ENCODE results near the gene FRRS1L.
A peak's percentile ranks its signal among the peaks of the same experiment; 100 is the strongest.

FRRS1L gene, protein sequence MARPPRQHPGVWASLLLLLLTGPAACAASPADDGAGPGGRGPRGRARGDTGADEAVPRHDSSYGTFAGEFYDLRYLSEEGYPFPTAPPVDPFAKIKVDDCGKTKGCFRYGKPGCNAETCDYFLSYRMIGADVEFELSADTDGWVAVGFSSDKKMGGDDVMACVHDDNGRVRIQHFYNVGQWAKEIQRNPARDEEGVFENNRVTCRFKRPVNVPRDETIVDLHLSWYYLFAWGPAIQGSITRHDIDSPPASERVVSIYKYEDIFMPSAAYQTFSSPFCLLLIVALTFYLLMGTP

DNA sequence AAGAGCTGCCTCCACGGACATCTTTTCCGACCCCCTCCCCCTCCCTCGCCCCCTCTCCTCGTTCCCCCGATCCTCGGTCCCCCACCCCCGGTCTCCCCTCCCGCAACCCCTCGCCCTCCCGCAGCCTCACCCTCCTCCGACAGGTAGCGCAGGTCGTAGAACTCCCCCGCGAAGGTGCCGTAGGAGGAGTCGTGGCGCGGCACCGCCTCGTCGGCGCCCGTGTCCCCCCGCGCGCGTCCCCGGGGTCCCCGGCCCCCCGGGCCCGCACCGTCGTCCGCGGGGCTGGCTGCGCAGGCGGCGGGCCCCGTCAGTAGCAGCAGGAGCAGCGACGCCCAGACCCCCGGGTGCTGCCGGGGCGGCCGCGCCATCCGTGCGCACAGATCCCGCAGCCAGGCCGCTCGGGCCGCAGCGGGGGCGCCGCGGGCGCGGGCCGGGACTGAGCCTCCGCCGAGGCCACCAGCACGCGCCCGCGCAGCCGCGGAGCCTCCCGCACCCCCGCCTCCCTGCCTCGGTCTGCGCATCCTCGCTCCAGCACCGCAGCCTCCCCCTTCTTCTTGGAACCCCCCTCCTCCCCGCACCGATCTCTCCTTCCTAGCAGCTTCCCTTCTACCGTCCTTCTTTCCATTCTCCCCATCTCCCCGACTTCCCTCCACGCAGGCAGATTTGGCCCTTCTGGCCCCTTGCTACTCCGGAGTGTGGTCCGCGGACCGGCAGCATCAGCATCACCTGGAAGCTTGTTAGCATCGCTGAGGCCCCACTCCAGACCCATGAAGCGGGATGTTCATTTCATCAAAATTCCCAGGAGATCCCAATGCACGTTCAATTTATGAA is at the start of gene FRRS1L:
Gene FRRS1L, minus strand, starts transcription at position 479 of the 831 bp plus-strand sequence. Its CDS starts 111 bp downstream, at position 368.
- peak; percentile 5 for DNase-seq (ENCODE audit: low read depth)

DNA sequence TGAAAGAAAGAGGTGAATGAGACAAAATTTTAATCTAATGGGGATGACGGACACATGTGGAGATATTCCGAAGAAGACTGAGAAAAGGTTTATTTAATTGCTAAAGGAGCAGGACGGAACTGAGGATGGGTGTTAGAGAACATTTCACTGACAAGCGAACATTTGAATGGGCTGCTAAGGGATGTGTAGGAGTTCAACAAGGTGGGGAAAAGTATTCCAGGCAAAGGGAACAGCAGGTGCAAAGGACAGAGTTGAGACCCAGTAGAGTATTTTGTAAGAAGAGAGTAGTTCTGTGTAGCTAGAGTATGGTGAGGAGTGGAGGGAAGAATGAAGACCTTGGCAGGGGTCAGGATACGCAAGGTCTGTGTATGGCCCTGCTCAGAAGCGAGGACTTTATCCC is 47.4 kb upstream of the FRRS1L start:
- no peak for DNase-seq (ENCODE audit: low read depth)

GRCh38 chr9:109213285-109214121 is 46.5 kb upstream of the FRRS1L start:
- DNase-seq (ENCODE audit: low read depth) = peak; percentile 17

DNA sequence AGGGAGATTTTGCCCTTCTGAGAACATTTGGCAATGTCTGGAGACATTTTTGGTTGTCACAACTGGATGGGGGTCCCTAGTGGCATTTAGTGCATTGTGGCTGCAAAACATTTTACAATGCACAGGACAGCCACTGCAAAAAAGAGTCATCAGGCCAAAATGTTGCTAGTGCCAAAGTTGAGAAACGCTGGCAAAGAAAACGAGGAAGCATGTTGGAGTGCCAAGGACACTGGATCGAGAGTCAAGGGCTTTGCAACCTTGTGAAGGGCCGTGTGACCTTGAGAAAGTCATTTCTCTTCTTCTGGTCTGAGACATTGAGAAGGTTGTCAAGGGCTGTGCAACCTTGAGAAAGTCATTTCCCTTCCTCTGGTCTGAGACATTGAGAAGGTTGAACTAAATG is 45.7 kb upstream of the FRRS1L start:
- no peak for DNase-seq (ENCODE audit: low read depth)

GRCh38 chr9:109206670-109207069 is 39.6 kb upstream of the FRRS1L start:
- no peak for DNase-seq (ENCODE audit: low read depth)

- DNase-seq (ENCODE audit: low read depth) = no peak
These were observed 38.5 kb upstream of the FRRS1L start for GRCh38 chr9:109205526-109205925.

DNA sequence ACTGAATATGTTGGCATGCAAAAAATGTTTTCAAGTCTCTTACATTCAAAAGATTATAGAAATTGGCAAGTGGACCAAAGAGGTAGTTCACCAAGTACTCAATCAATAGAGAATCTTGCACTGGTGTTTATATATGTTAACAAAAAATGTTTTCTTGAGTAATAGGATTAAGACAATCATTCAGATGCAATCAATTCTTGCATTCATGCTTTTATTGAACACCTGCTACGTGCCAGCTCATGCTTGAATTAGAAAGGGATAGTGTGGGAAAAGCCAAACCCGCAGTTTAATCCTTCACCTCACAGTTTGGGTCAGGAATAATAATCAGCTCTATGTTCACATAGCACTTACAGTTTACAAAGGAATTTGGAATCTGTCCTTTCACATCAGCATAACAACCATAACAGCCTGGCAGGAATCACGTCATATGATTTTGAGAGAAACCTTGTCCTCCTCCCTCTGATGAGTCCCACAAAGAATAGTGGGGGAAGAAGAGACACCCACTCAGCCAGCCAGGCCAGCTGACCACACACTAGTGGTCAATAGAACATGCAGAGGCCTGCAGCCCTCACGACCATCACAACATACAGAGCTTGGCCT is 36.8 kb upstream of the FRRS1L start:
- peak; percentile 15 for DNase-seq (ENCODE audit: low read depth)

DNA sequence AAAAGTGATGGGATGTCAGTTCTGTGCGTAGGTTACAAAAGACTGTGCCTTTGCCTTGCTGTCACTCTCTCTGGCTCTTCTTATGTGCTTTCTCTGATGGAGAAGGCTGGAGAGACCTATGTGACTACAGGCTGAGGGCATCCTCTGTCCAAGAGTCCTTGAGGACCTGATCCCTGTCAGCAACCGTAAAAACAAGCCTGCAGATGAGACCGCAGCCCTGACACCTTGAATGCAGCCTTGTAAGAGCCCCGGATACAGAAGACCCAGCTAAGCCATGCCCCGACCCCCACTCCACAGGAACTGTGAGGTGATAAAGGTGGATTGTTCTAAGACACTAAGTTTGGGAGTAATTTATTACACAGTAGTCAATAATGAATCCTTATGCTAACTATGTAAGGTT is 32.6 kb upstream of the FRRS1L start:
- DNase-seq (ENCODE audit: low read depth) = no peak

- DNase-seq (ENCODE audit: low read depth) = no peak
These were observed 31.8 kb upstream of the FRRS1L start for GRCh38 chr9:109198736-109199382.

GRCh38 chr9:109193974-109194556 is 27.0 kb upstream of the FRRS1L start:
- peak; percentile 49 for DNase-seq (ENCODE audit: low read depth)

DNA sequence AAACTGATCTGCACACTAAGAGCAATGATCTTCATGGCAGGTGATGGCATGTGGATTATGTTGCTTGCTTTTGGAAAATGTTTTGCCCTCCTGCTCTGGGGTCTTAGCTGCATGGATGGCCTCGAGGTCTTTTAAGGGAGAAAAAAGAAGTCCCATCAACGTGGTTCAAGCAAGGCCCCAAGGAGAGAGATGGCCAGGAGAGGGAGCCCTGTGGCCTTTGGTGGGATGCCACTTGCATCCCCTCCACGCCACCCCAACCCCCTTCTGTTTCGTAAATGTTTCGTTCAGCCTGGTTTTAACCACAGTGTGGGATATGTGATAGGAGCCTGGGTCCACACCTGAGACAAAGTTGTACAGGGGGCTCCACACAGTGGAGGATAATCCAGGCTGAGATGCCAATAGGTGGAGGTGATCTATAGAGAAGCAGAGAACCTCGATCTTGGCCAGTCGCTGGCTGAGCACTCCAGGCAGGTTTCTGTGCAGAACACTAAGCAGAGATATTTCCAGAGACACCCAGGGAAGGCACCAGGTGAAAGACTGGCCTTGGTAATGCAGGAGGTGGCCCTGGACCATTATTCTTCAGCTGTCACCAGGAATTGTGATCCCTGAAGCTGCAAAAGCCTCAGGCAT is 25.8 kb upstream of the FRRS1L start:
- peak; percentile 10 for DNase-seq (ENCODE audit: low read depth)

DNA sequence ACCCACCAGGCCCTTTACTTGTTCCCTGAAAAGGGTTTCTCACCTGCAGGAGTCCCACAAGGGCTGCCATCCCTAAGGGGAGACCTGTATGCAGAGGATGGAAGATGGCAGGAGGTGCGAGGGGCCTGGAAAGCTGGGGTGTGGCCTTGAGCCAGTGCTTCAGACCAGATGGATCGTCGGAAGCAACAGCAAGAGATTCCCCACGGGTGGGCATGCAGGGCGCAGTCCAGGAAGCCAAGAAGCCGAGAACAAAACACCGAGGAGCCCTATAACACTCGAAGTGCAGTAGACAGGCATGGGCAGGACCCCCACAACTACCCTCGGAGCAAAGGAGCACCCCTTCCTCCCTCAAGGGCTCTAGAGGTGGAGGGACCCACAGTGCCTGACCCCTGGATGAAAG is 24.7 kb upstream of the FRRS1L start:
- no peak for DNase-seq (ENCODE audit: low read depth)

DNA sequence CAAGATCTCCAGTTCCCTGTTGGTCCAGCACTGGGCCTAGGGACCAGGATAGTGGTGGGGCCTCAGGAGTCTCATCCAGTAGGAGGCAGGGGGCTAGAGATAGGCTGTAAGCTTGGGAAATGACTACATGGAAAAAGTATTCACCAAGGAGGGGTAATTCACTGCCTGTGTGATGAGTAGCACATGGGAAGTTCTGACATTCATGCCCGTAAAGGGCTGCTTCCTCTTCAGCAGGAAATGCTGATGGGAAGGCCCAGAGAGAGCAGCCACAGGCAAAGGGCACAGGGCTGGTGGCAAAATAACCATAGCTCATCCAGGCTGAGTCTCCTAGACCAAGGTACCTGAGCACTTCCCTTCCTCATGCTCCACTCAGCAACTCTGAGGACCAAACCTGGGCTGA is 23.1 kb upstream of the FRRS1L start:
- peak; percentile 41 for DNase-seq (ENCODE audit: low read depth)

- DNase-seq (ENCODE audit: low read depth) = no peak
These were observed 19.9 kb upstream of the FRRS1L start for GRCh38 chr9:109186857-109187520.

GRCh38 chr9:109182940-109183798 is 16.1 kb upstream of the FRRS1L start:
- peak; percentile 32 for DNase-seq (ENCODE audit: low read depth)

DNA sequence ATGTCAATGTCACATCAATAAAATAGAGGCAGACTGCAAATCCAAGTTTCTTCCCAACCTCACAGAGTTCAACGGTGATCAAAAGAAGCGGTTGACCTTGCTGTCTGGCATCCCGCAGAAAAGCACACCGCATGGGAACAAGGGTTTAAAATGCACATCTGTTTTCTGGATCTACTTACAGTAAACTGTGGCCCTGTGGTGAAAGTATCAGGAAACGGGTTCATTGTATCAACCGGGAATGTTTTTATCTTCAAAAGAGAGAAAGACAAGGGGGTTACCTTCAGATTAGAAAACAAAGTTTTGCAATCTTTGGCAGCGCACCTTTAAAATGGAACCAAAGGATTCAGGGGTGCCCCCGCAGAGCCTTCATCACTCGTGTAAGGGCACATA is 15.5 kb upstream of the FRRS1L start:
- no peak for DNase-seq (ENCODE audit: low read depth)

- DNase-seq (ENCODE audit: low read depth) = no peak
These were observed 14.2 kb upstream of the FRRS1L start for GRCh38 chr9:109181284-109181683.

- DNase-seq (ENCODE audit: low read depth) = no peak
These were observed 12.9 kb upstream of the FRRS1L start for GRCh38 chr9:109179801-109180523.

Measured in iris pigment epithelial cell (primary cell).